ENCODE measurements around the gene VNN1.

- TF ChIP-seq EZH2 (IDR thresholded peaks at IDR 0.05; ENCODE audit: borderline replicate concordance, low read depth, low read length, severe bottlenecking) (no peak), CTCF (IDR thresholded peaks at IDR 0.05; ENCODE audit: borderline replicate concordance, extremely low read depth, low read length, poor library complexity, severe bottlenecking) (no peak)
Observed at GRCh38 chr6:132695773-132696172, 18.1 kb downstream of the VNN1 start.

Measured in DND-41 (cell line).